NK-92 (cell line): ENCODE results near the gene NRROS.
A peak's percentile ranks its signal among the peaks of the same experiment; 100 is the strongest.
"Not testable (repeated sequence)": the region's sequence is repeated elsewhere in the genome, so short reads cannot be mapped to it uniquely, and the experiment has no call there.

Experiments used
- DNase-seq: peaks from one replicate; lab custom pipeline; 2025; ENCODE audit not compliant: unreplicated experiment; lab: John Stamatoyannopoulos, UW

The NRROS gene

GRCh38 chr3:196639483-196640296, at the start of gene NRROS:
NRROS (plus strand) TSS chr3:196639694; CDS start chr3:196654540, 14,846 bp downstream.
- DNase-seq, result peak; percentile 15

GRCh38 chr3:196590279-196590678, 49.2 kb upstream of the NRROS start:
- no peak for DNase-seq

GRCh38 chr3:196596355-196596754, 43.1 kb upstream of the NRROS start:
- DNase-seq, result no peak

GRCh38 chr3:196597971-196598733, 41.3 kb upstream of the NRROS start:
- not testable (repeated sequence) for DNase-seq

GRCh38 chr3:196599734-196600128, 39.8 kb upstream of the NRROS start:
- DNase-seq, result no peak

GRCh38 chr3:196600359-196600758, 39.1 kb upstream of the NRROS start:
- no peak for DNase-seq

- no peak for DNase-seq
Measured at GRCh38 chr3:196602673-196603072, 36.8 kb upstream of the NRROS start.

- DNase-seq, result no peak
Measured at GRCh38 chr3:196603683-196604082, 35.8 kb upstream of the NRROS start.

- DNase-seq, result no peak
Measured at GRCh38 chr3:196604548-196604947, 34.9 kb upstream of the NRROS start.

GRCh38 chr3:196608693-196609092, 30.8 kb upstream of the NRROS start:
- DNase-seq, result no peak

GRCh38 chr3:196609343-196609775, 30.1 kb upstream of the NRROS start:
- peak; percentile 75 for DNase-seq

GRCh38 chr3:196609805-196610515, 29.5 kb upstream of the NRROS start:
- no peak for DNase-seq

- no peak for DNase-seq
Measured at GRCh38 chr3:196611761-196612483, 27.6 kb upstream of the NRROS start.

GRCh38 chr3:196615234-196615633, 24.3 kb upstream of the NRROS start:
- DNase-seq, result not testable (repeated sequence)

GRCh38 chr3:196617256-196617655, 22.2 kb upstream of the NRROS start:
- DNase-seq, result no peak

- no peak for DNase-seq
Measured at GRCh38 chr3:196619223-196619622, 20.3 kb upstream of the NRROS start.

GRCh38 chr3:196619627-196620026, 19.9 kb upstream of the NRROS start:
- not testable (repeated sequence) for DNase-seq

GRCh38 chr3:196620161-196620604, 19.3 kb upstream of the NRROS start:
- DNase-seq, result no peak

GRCh38 chr3:196620684-196621083, 18.8 kb upstream of the NRROS start:
- no peak for DNase-seq

- DNase-seq, result no peak
Measured at GRCh38 chr3:196621611-196622010, 17.9 kb upstream of the NRROS start.
